SKM-1 (cell line): ENCODE data around the gene PLA2G7.

Experiments
- DNase-seq: peaks from one replicate; lab custom pipeline; 2025; ENCODE audit not compliant: unreplicated experiment; lab: John Stamatoyannopoulos, UW

The PLA2G7 gene

DNA sequence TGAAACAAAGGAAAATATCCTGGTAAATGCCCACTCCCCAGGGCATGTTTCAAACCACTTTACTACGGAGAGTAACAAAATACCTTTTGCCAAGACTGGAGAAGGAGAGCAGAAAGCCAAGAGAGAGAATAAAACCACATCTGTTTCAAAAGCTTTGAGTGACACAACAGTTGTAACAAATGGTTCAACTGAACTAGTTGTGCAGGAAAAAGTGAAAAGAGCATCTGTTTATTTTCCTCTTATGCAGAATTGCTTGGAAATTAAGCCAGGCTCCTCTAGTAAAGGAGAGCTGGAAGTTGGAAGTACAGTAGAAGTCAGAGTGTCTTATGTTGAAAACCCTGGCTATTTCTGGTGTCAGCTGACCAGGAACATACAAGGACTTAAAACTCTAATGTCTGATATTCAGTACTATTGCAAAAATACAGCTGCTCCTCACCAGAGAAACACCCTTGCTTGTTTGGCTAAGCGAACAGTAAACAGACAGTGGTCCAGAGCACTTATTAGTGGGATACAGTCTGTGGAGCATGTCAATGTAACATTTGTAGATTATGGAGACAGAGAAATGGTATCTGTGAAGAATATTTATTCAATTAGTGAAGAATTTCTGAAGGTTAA lies 44.9 kb downstream of the PLA2G7 start:
- no peak for DNase-seq

DNA sequence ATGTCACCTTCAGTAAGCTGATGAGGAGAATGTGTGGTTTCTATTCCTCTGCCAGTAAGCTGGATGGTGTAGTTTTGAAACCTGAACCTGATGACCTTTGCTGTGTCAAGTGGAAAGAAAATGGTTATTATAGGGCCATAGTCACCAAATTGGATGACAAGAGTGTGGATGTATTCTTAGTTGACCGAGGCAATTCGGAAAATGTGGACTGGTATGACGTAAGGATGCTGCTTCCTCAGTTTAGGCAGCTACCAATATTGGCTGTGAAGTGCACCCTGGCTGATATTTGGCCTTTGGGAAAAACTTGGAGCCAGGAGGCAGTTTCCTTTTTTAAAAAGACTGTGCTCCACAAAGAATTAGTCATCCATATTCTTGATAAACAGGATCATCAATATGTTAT lies 45.5 kb downstream of the PLA2G7 start:
- DNase-seq, result no peak

DNA sequence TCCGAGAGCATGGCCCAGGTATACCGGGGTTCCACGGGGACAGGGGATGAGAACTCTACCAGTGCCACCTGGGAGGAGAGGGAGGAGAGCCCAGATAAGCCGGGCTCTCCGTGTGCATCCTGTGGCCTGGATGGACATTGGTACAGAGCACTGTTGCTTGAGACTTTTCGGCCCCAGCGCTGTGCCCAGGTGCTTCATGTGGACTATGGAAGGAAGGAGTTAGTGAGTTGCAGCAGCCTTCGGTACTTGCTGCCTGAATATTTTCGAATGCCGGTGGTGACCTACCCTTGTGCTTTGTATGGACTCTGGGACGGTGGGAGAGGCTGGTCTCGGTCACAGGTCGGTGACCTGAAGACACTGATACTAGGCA lies 46.2 kb downstream of the PLA2G7 start:
- no peak for DNase-seq

DNA sequence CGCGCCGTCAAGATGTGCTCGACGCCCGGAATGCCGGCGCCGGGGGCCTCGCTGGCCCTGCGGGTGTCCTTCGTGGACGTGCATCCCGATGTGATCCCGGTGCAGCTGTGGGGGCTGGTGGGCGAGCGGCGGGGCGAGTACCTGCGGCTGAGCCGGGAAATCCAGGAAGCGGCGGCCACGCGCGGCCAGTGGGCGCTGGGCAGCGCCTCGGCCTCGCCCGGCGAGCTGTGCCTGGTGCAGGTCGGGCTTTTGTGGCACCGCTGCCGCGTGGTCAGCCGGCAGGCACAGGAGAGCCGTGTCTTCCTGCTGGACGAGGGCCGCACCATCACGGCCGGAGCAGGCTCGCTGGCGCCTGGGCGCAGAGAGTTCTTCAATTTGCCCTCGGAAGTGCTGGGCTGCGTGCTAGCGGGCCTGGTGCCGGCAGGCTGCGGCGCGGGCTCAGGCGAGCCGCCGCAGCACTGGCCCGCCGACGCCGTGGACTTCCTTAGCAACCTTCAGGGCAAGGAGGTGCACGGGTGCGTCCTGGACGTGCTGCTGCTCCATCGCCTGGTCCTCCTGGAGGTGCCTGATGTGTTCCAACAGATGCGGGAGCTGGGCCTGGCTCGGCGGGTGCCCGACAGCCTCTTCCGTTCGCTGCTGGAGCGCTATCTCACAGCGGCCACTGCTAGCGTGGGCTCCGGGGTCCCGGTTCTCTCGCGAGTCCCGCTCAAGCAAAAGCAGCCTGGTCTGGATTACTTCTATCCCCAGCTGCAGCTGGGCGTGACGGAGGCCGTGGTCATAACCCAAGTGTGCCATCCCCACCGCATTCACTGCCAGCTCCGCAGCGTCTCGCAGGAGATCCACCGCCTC lies 46.8 kb downstream of the PLA2G7 start:
- DNase-seq, result no peak

GRCh38 chr6:46687619-46688097 lies 47.5 kb downstream of the PLA2G7 start, which contains the start of gene TDRD6:
TDRD6 (plus strand) TSS chr6:46687885; CDS start chr6:46688129, 244 bp downstream.
- DNase-seq, result no peak

DNA sequence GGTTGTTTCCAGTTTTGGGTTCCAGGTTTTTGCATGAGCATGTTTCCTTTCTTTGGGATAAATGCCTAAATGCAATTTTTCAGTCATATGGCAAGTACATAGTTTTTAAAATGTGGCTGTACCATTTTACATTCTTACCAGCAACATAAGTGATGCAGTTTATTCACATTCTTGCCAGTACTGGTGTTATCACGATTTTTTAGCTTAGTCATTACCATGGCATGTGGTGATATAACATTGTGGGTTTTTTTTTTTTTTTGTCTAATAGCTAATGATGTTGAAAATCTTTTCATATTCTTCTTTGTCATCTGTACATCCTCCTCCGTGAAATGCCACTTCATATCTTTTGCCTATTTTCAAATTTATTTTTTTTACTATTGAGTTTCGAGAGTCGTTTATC lies 50.4 kb downstream of the PLA2G7 start:
- no peak for DNase-seq

DNA sequence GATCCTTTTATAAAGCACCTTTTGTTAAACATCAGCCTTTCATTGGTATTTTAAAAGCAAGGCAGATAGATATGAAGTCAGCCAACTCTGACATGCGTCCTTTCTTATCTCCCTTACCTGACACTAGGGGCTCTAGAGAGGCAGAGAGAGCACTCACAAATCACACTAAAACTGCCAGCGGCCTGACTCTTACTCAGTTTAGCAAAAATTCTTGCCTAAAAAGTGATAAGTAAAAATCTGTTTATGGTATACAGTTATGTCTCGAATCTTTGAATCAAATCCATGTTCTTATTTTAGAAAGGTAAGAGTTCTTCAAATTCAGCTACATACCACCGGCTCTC lies 57.9 kb downstream of the PLA2G7 start:
- DNase-seq, result no peak

GRCh38 chr6:46676604-46677313 lies 58.4 kb downstream of the PLA2G7 start:
- no peak for DNase-seq

- no peak for DNase-seq
Observed at GRCh38 chr6:46674410-46674809, 60.8 kb downstream of the PLA2G7 start.

- no peak for DNase-seq
Observed at GRCh38 chr6:46667377-46667776, 67.8 kb downstream of the PLA2G7 start.

DNA sequence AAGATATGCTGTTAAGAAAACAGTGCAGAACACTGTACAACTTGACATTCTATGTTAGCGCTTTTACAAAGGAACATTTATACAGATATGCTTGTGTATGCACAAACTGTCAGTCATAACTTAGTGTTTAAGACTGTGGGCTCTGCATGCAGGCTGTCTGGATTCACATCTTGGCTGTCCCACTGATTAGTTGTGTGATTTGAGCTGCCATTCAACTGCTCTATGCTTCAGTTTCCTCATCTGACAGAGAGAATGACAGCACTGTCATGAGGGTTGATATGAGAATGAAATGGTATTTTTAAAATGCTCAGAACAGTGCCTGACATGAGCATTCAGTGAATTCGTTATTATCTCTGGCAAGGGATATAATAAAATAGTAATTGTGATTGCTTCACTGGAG lies 73.7 kb downstream of the PLA2G7 start:
- no peak for DNase-seq

- no peak for DNase-seq
Observed at GRCh38 chr6:46657642-46658041, 77.5 kb downstream of the PLA2G7 start.

DNA sequence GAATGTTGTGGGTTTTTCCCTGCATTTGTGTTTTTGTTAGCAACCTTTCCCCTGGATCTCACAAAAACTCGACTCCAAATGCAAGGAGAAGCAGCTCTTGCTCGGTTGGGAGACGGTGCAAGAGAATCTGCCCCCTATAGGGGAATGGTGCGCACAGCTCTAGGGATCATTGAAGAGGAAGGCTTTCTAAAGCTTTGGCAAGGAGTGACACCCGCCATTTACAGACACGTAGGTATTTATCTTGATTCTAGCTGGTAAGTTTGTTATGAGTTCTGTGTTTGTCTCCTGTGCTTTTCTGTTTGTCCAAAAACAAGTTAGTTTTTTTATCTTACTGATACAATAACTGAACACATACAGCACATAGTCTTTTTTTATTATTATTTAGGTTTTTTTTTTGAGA lies 79.4 kb downstream of the PLA2G7 start:
- peak; percentile 16 for DNase-seq
